Liver (tissue), 9 donors: ENCODE measurements around the gene KIAA0930. TPM values are rescaled to one million over a fixed set of nuclear protein-coding genes. Genes with fewer than 3 reads are reported as not detected.

Experiments
- DNase-seq: peaks from one replicate; pipeline ENCODE4 v3.0.0-alpha.2; 2017; ENCODE audit warnings: low spot score
- H3K27ac ChIP-seq, 2 donors: one replicate each; pipeline ENCODE4 v1.7.0; 2013; ENCODE audit warnings: inconsistent platforms in 2 of 2, low read length in 2 of 2, control low read depth in 1 of 2, low read depth in 1 of 2, mild to moderate bottlenecking in 1 of 2
- H3K27me3 ChIP-seq, 4 donors: one replicate each; pipeline versions ENCODE4 v1.6.1 to v1.7.0; 2013; ENCODE audit warnings: low read length in 3 of 4, inconsistent platforms in 1 of 4, mild to moderate bottlenecking in 1 of 4, moderate library complexity in 1 of 4; ENCODE audit not compliant: control insufficient read depth in 4 of 4, insufficient read depth in 4 of 4
- H3K36me3 ChIP-seq, 4 donors: one replicate each; pipeline versions ENCODE4 v1.6.1 to v1.7.0; 2013; ENCODE audit warnings: low read length in 3 of 4, mild to moderate bottlenecking in 3 of 4, low read depth in 1 of 4, moderate library complexity in 1 of 4; ENCODE audit not compliant: control insufficient read depth in 4 of 4, insufficient read depth in 3 of 4
- H3K4me1 ChIP-seq, 4 donors: one replicate each; pipeline versions ENCODE4 v1.6.1 to v1.7.0; 2013; ENCODE audit warnings: low read length in 3 of 4, mild to moderate bottlenecking in 3 of 4, moderate library complexity in 1 of 4; ENCODE audit not compliant: control insufficient read depth in 4 of 4, insufficient read depth in 4 of 4
- H3K4me3 ChIP-seq, 3 donors: one replicate each; pipeline versions ENCODE4 v1.6.1 to v1.7.0; 2013; ENCODE audit warnings: low read length in 3 of 3, control low read depth in 1 of 3, low read depth in 1 of 3, mild to moderate bottlenecking in 1 of 3
- H3K9ac ChIP-seq, 2 donors: one replicate each; pipeline ENCODE4 v1.7.0; 2013; ENCODE audit warnings: low read length in 2 of 2, mild to moderate bottlenecking in 2 of 2, moderate library complexity in 2 of 2, control low read depth in 1 of 2, low read depth in 1 of 2
- H3K9me3 ChIP-seq, 4 donors: one replicate each; pipeline versions ENCODE4 v1.6.1 to v1.7.0; 2013; ENCODE audit warnings: low read length in 3 of 4; ENCODE audit not compliant: control insufficient read depth in 4 of 4
- EGR1 ChIP-seq, 2 donors: IDR thresholded peaks; 2 replicates each; pipeline ENCODE4 v1.6.1; 2016 to 2018; ENCODE audit warnings: antibody characterized with exemption in 2 of 2, low read depth in 2 of 2
- FOXA1 ChIP-seq: IDR thresholded peaks from 2 replicates; pipeline ENCODE4 v1.6.1; 2016; ENCODE audit warnings: antibody characterized with exemption
- FOXA2 ChIP-seq: IDR thresholded peaks from 2 replicates; pipeline ENCODE4 v1.6.1; 2016; ENCODE audit warnings: antibody characterized with exemption
- GABPA ChIP-seq, 2 donors: IDR thresholded peaks in 1 of 2; conservative IDR thresholded peaks in 1 of 2; 2 replicates each; pipeline ENCODE4 v1.6.1; 2016; ENCODE audit warnings: antibody characterized with exemption in 2 of 2, mild to moderate bottlenecking in 1 of 2, moderate library complexity in 1 of 2
- HNF4A ChIP-seq, 2 donors: conservative IDR thresholded peaks; 2 replicates each; pipeline ENCODE4 v1.6.1; 2016; ENCODE audit warnings: antibody characterized with exemption in 2 of 2, mild to moderate bottlenecking in 2 of 2
- HNF4G ChIP-seq: IDR thresholded peaks from 2 replicates; pipeline ENCODE4 v1.6.1; 2016; ENCODE audit warnings: antibody characterized with exemption
- JUND ChIP-seq, 2 donors: IDR thresholded peaks; 2 replicates each; pipeline ENCODE4 v1.6.1; 2016; ENCODE audit warnings: antibody characterized with exemption in 2 of 2
- NR2F2 ChIP-seq: IDR thresholded peaks from 2 replicates; pipeline ENCODE4 v1.6.1; 2016; ENCODE audit warnings: antibody characterized with exemption
- RAD21 ChIP-seq, 2 donors: IDR thresholded peaks; 2 replicates each; pipeline ENCODE4 v1.6.1; 2016; ENCODE audit warnings: antibody characterized with exemption in 2 of 2, mild to moderate bottlenecking in 2 of 2
- REST ChIP-seq: IDR thresholded peaks from 2 replicates; pipeline ENCODE4 v1.6.1; 2016; ENCODE audit warnings: antibody characterized with exemption, mild to moderate bottlenecking
- RXRA ChIP-seq, 2 donors: IDR thresholded peaks; 2 replicates each; pipeline ENCODE4 v1.6.1; 2017 to 2018; ENCODE audit warnings: antibody characterized with exemption in 2 of 2, mild to moderate bottlenecking in 1 of 2
- SP1 ChIP-seq: IDR thresholded peaks from 2 replicates; pipeline ENCODE4 v1.6.1; 2018; ENCODE audit warnings: antibody characterized with exemption, mild to moderate bottlenecking
- TAF1 ChIP-seq: conservative IDR thresholded peaks from 2 replicates; pipeline ENCODE4 v1.6.1; 2016; ENCODE audit warnings: antibody characterized with exemption, mild to moderate bottlenecking
- YY1 ChIP-seq: IDR thresholded peaks from 2 replicates; pipeline ENCODE4 v1.6.1; 2016; ENCODE audit warnings: antibody characterized with exemption, mild to moderate bottlenecking
- ZBTB33 ChIP-seq: IDR thresholded peaks from 2 replicates; pipeline ENCODE4 v1.6.1; 2016; ENCODE audit warnings: antibody characterized with exemption
- WGBS: extraction: QIAGEN DNeasy Blood & Tissue Kit; methylation state at CpG from one replicate; pipeline ENCODE4 v1.1.7; 2013; 5-methylcytosine and 5-hydroxymethylcytosine counted together
- polyA plus RNA-seq, 2 donors: library from polyadenylated mRNA; stranded (reverse) in 1 of 2; unstranded in 1 of 2; fragments of 200-250 nt in 1 of 2; fragments of >200 nt in 1 of 2; fragmentation: Nextera tagmentation in 1 of 2; extraction: Ambion mirVana in 1 of 2; gene quantifications; one replicate each; pipeline versions ENCODE4 v1.2.1 to v1.2.3, GENCODE V29; 2013 to 2015
- total RNA-seq, 2 donors: library from RNA; depleted of rRNA; stranded (reverse); fragments of >200 nt; gene quantifications; one replicate each; pipeline ENCODE4 v1.2.3, GENCODE V29; 2014
- TF ChIP-seq, protein P1 (sequence below): fragments of 150-350 bp; IDR thresholded peaks from 2 replicates; pipeline ENCODE4 v1.5.1; 2017; ENCODE audit warnings: improper control_type of control experiment, low read depth, low read length; ENCODE audit not compliant: missing input control
- TF ChIP-seq, protein P2 (sequence below): IDR thresholded peaks from 2 replicates; pipeline ENCODE4 v1.6.1; 2016; ENCODE audit warnings: antibody characterized with exemption
- TF ChIP-seq, protein P3 (sequence below): IDR thresholded peaks from 2 replicates; pipeline ENCODE4 v1.6.1; 2016; ENCODE audit warnings: antibody characterized with exemption
- donor health status: healthy.
- donor health status: healthy.
- donor health status: healthy.
- donor health status: healthy.
- donor health status: healthy.

The KIAA0930 gene
- total and polyA plus RNA-seq, 4 donors, result 6.1 to 30.0 (median 17.6) TPM

- peaks cover 4 to 7% (median 5%) of the 10 kb centered on the region in 4 donors for H3K4me1 ChIP-seq
- H3K27me3 ChIP-seq, result no peaks in the 10 kb centered on the region
- H3K4me3 ChIP-seq, result no peak overlapping the region
- TF ChIP-seq HNF4A (conservative IDR thresholded peaks at IDR 0.05) (no peak), YY1 (no peak), NR2F2 (no peak), FOXA1 (no peak), REST (no peak)
- DNase-seq, result no peak
- 87% methylated on average over 19 of the region's 19 CpGs for WGBS
- no peaks in the 10 kb centered on the region for H3K9me3 ChIP-seq
- no peak overlapping the region for H3K9ac ChIP-seq
- H3K36me3 ChIP-seq, result peaks cover 21 to 48% (median 41%) of the 10 kb centered on the region in 4 donors
- no peak overlapping the region for H3K27ac ChIP-seq
These were observed 70.9 kb downstream of the KIAA0930 start for GRCh38 chr22:45169591-45170466.

DNA sequence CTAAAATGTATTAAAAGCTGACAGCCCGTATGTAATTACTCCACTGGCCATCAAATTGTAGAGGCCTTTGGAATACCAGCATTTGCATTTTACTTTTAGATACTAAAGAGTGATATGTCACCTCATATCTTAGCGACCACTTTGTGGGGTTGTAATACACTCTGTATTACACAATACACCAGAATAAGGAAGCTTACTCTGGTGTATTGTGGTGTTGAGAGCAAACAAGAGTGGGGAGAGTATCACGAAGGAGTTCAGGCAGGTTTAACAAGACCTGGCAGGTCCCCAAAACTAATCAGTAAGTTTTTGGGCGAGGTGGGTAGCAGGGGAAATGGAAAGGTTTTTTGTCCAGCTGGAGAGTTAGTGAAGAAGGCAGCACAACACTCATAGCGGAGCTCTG is 73.8 kb downstream of the KIAA0930 start:
- WGBS, result 67% methylated on average over 5 of the region's 5 CpGs
- Histone ChIP-seq H3K36me3 (peaks cover 16 to 30% (median 21%) of the 10 kb centered on the region in 4 donors), H3K27ac (no peak overlapping the region), H3K27me3 (no peaks in the 10 kb centered on the region), H3K9ac (no peak overlapping the region), H3K9me3 (no peaks in the 10 kb centered on the region), H3K4me1 (peaks cover 7 to 14% (median 11%) of the 10 kb centered on the region in 4 donors), H3K4me3 (no peak overlapping the region)
- TF ChIP-seq EGR1 (IDR thresholded peaks at IDR 0.05; ENCODE audit: low read depth in 2 of 2) (no peak), RXRA (IDR thresholded peaks at IDR 0.05) (no peak), HNF4A (conservative IDR thresholded peaks at IDR 0.05) (no peak), TAF1 (no peak), RAD21 (IDR thresholded peaks at IDR 0.05) (no peak), GABPA (IDR thresholded peaks at IDR 0.05 in 1 of 2, conservative IDR thresholded peaks at IDR 0.05 in 1 of 2) (no peak), SP1 (no peak), FOXA2 (no peak), YY1 (no peak), HNF4G (no peak), ZBTB33 (no peak), NR2F2 (no peak), JUND (IDR thresholded peaks at IDR 0.05) (no peak)
- TF ChIP-seq, protein P1, sequence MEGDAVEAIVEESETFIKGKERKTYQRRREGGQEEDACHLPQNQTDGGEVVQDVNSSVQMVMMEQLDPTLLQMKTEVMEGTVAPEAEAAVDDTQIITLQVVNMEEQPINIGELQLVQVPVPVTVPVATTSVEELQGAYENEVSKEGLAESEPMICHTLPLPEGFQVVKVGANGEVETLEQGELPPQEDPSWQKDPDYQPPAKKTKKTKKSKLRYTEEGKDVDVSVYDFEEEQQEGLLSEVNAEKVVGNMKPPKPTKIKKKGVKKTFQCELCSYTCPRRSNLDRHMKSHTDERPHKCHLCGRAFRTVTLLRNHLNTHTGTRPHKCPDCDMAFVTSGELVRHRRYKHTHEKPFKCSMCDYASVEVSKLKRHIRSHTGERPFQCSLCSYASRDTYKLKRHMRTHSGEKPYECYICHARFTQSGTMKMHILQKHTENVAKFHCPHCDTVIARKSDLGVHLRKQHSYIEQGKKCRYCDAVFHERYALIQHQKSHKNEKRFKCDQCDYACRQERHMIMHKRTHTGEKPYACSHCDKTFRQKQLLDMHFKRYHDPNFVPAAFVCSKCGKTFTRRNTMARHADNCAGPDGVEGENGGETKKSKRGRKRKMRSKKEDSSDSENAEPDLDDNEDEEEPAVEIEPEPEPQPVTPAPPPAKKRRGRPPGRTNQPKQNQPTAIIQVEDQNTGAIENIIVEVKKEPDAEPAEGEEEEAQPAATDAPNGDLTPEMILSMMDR, result no peak
- TF ChIP-seq, protein P2, sequence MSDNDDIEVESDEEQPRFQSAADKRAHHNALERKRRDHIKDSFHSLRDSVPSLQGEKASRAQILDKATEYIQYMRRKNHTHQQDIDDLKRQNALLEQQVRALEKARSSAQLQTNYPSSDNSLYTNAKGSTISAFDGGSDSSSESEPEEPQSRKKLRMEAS, result no peak
- TF ChIP-seq, protein P3, sequence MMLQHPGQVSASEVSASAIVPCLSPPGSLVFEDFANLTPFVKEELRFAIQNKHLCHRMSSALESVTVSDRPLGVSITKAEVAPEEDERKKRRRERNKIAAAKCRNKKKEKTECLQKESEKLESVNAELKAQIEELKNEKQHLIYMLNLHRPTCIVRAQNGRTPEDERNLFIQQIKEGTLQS, result no peak
- DNase-seq, result peak; percentile 16
